ENCODE measurements around the gene B9D2.

Gene B9D2

DNA sequence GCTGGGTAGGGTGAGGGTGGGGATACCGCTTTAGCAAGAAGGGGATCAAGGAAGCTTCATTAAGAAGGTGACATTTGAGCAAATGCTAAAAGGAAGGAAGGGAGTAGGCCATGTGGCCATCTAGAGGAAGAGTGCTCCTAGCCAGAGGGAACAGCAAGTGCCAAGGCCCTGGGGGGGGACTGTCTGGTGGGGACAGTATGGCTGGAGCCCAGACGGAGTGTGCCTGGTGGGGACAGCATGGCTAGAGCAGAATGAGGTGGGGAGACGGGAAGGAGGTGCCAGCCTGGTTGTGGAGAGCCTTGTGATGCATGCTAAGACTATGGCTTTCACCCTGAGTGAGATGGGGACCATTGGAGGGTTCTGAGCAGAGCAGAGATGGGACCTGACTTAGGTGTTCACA is 8.1 kb downstream of the B9D2 start:
- TF ChIP-seq PPARA (CRISPR knock-in tag; IDR thresholded peaks at IDR 0.05; ENCODE audit: borderline replicate concordance) (no peak), OSR1 (CRISPR knock-in tag; IDR thresholded peaks at IDR 0.05) (no peak), TCF4 (CRISPR knock-in tag; IDR thresholded peaks at IDR 0.05; ENCODE audit: borderline replicate concordance) (no peak), ZC3H10 (CRISPR knock-in tag; IDR thresholded peaks at IDR 0.05) (no peak), BACH2 (CRISPR knock-in tag; IDR thresholded peaks at IDR 0.05; ENCODE audit: borderline replicate concordance) (no peak), RARB (CRISPR knock-in tag; IDR thresholded peaks at IDR 0.05) (no peak), ZFP30 (CRISPR knock-in tag; IDR thresholded peaks at IDR 0.05) (no peak), CREB5 (CRISPR knock-in tag; IDR thresholded peaks at IDR 0.05; ENCODE audit: low read depth) (no peak), GLIS3 (CRISPR knock-in tag; IDR thresholded peaks at IDR 0.05) (no peak), ZFP3 (CRISPR knock-in tag; IDR thresholded peaks at IDR 0.05) (no peak), ZNF70 (CRISPR knock-in tag; IDR thresholded peaks at IDR 0.05) (no peak), CSDC2 (CRISPR knock-in tag; IDR thresholded peaks at IDR 0.05) (no peak), TOX (CRISPR knock-in tag; IDR thresholded peaks at IDR 0.05; ENCODE audit: borderline replicate concordance) (no peak), ESRRG (CRISPR knock-in tag; IDR thresholded peaks at IDR 0.05) (no peak), CSRNP3 (CRISPR knock-in tag; IDR thresholded peaks at IDR 0.05) (no peak), ZNF565 (CRISPR knock-in tag; conservative IDR thresholded peaks at IDR 0.05; ENCODE audit: low read depth) (no peak), TSHZ2 (CRISPR knock-in tag; IDR thresholded peaks at IDR 0.05) (no peak), ISL1 (CRISPR knock-in tag; IDR thresholded peaks at IDR 0.05) (no peak)
- TF ChIP-seq, protein P1, sequence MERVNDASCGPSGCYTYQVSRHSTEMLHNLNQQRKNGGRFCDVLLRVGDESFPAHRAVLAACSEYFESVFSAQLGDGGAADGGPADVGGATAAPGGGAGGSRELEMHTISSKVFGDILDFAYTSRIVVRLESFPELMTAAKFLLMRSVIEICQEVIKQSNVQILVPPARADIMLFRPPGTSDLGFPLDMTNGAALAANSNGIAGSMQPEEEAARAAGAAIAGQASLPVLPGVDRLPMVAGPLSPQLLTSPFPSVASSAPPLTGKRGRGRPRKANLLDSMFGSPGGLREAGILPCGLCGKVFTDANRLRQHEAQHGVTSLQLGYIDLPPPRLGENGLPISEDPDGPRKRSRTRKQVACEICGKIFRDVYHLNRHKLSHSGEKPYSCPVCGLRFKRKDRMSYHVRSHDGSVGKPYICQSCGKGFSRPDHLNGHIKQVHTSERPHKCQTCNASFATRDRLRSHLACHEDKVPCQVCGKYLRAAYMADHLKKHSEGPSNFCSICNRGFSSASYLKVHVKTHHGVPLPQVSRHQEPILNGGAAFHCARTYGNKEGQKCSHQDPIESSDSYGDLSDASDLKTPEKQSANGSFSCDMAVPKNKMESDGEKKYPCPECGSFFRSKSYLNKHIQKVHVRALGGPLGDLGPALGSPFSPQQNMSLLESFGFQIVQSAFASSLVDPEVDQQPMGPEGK (CRISPR knock-in tag; IDR thresholded peaks at IDR 0.05; ENCODE audit: borderline replicate concordance) = no peak
- TF ChIP-seq, protein P2, sequence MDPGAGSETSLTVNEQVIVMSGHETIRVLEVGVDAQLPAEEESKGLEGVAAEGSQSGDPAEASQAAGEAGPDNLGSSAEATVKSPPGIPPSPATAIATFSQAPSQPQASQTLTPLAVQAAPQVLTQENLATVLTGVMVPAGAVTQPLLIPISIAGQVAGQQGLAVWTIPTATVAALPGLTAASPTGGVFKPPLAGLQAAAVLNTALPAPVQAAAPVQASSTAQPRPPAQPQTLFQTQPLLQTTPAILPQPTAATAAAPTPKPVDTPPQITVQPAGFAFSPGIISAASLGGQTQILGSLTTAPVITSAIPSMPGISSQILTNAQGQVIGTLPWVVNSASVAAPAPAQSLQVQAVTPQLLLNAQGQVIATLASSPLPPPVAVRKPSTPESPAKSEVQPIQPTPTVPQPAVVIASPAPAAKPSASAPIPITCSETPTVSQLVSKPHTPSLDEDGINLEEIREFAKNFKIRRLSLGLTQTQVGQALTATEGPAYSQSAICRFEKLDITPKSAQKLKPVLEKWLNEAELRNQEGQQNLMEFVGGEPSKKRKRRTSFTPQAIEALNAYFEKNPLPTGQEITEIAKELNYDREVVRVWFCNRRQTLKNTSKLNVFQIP (CRISPR knock-in tag; IDR thresholded peaks at IDR 0.05; ENCODE audit: borderline replicate concordance, low read depth) = no peak
- ATAC-seq = no peak

DNA sequence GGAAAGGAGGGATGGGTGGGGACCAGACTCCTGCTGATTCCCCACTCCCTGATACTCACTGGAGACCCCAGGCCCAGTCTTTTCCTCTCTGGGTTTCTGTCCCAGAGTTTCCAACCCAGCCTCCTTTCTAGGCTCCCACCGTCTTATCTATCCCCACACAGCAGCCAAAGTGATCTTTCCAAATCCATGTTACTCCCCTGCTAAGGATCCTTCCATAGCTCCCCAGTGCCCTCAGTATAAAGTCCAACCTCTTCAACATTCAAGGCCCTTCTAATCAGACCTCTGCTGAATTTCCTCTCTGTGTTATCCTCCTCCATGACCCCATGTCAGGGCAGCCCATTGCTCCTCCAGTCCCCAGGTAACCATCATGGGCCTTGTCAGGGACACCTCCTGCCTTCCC is 8.9 kb downstream of the B9D2 start:
- TF ChIP-seq ARNTL (CRISPR knock-in tag; IDR thresholded peaks at IDR 0.05; ENCODE audit: borderline replicate concordance, low read depth) (no peak), ZNF565 (CRISPR knock-in tag; conservative IDR thresholded peaks at IDR 0.05; ENCODE audit: low read depth) (no peak), TCF4 (CRISPR knock-in tag; IDR thresholded peaks at IDR 0.05; ENCODE audit: borderline replicate concordance) (no peak), ZNF8 (CRISPR knock-in tag; IDR thresholded peaks at IDR 0.05) (no peak), ZFP3 (CRISPR knock-in tag; IDR thresholded peaks at IDR 0.05) (no peak), ZFP30 (CRISPR knock-in tag; IDR thresholded peaks at IDR 0.05) (no peak), TOX (CRISPR knock-in tag; IDR thresholded peaks at IDR 0.05; ENCODE audit: borderline replicate concordance) (no peak), CREB5 (CRISPR knock-in tag; IDR thresholded peaks at IDR 0.05; ENCODE audit: low read depth) (no peak), ISL1 (CRISPR knock-in tag; IDR thresholded peaks at IDR 0.05) (no peak), OSR1 (CRISPR knock-in tag; IDR thresholded peaks at IDR 0.05) (no peak), BACH2 (CRISPR knock-in tag; IDR thresholded peaks at IDR 0.05; ENCODE audit: borderline replicate concordance) (no peak)
- TF ChIP-seq, protein P2 (CRISPR knock-in tag; IDR thresholded peaks at IDR 0.05; ENCODE audit: borderline replicate concordance, low read depth) = no peak
- ATAC-seq = no peak

Measured in SK-N-SH treated with all-trans-retinoic acid at 6 μM for 48 hours (cell line).